ENCODE results near the gene AUP1.

AUP1 gene

GRCh38 chr2:74533464-74533863 is 4.0 kb upstream of the AUP1 start:
- DNase-seq: no peak

- no peak for DNase-seq
Observed at GRCh38 chr2:74532222-74532621, 2.7 kb upstream of the AUP1 start.

GRCh38 chr2:74531666-74532065 is 2.2 kb upstream of the AUP1 start:
- no peak for DNase-seq

GRCh38 chr2:74530239-74531187 is 1.0 kb upstream of the AUP1 start:
- no peak for DNase-seq

GRCh38 chr2:74528600-74529356 is 728 bp downstream of the AUP1 start:
- DNase-seq: no peak

- no peak for DNase-seq
Observed at GRCh38 chr2:74527741-74528140, 1.8 kb downstream of the AUP1 start.

GRCh38 chr2:74526649-74527230 is 2.8 kb downstream of the AUP1 start:
- no peak for DNase-seq

GRCh38 chr2:74525717-74526648 is 3.5 kb downstream of the AUP1 start, which contains the start of gene DQX1:
Gene DQX1, minus strand, starts transcription at chr2:74526231. Its CDS starts 502 bp downstream, at chr2:74525729.
- no peak for DNase-seq

- DNase-seq: no peak
Observed at GRCh38 chr2:74524955-74525716, 4.4 kb downstream of the AUP1 start.

- DNase-seq: no peak
Observed at GRCh38 chr2:74524005-74524404, 5.5 kb downstream of the AUP1 start.

GRCh38 chr2:74522516-74522915 is 7.0 kb downstream of the AUP1 start:
- DNase-seq: no peak

GRCh38 chr2:74516650-74517049 is 12.9 kb downstream of the AUP1 start:
- DNase-seq: no peak

- DNase-seq: no peak
Observed at GRCh38 chr2:74515981-74516633, 13.4 kb downstream of the AUP1 start.

GRCh38 chr2:74515271-74515980 is 14.1 kb downstream of the AUP1 start:
- DNase-seq: no peak

GRCh38 chr2:74514368-74515270 is 14.9 kb downstream of the AUP1 start, which contains the start of gene TLX2:
Gene TLX2, plus strand, starts transcription at chr2:74514450. Its CDS starts 357 bp downstream, at chr2:74514807.
- DNase-seq: no peak

- no peak for DNase-seq
Observed at GRCh38 chr2:74513605-74514367, 15.7 kb downstream of the AUP1 start.

- DNase-seq: no peak
Observed at GRCh38 chr2:74512744-74513604, 16.5 kb downstream of the AUP1 start.

Measured in cortex of kidney (tissue), 1 donor.